Heart left ventricle (tissue), 16 donors: ENCODE results near the gene RABEP1. TPM values are rescaled to one million over a fixed set of nuclear protein-coding genes. Genes with fewer than 3 reads are reported as not detected.

ENCODE experiments used
- ATAC-seq, 4 donors: fragments of 200-7000 bp; cut with Tn5 transposase; one replicate each; pipeline ENCODE4 v1.9.1; 2020 to 2022; ENCODE audit warnings: moderate library complexity in 4 of 4, mild to moderate bottlenecking in 3 of 4, moderate number of reproducible peaks in 1 of 4
- DNase-seq, 5 donors: peaks; one replicate each; pipeline ENCODE4 v3.0.0-alpha.2; 2020
- H3K27ac ChIP-seq, 12 donors: fragments of 200-600 bp; sonication (generic) in 4 of 12; one replicate each; pipeline versions ENCODE4 v1.5.0 to v1.8.0; 2016 to 2022; ENCODE audit warnings: mild to moderate bottlenecking in 2 of 12
- H3K27me3 ChIP-seq, 9 donors: fragments of 200-600 bp; sonication (generic) in 2 of 9; one replicate each; pipeline versions ENCODE4 v1.5.1 to v1.8.0; 2016 to 2022; ENCODE audit warnings: mild to moderate bottlenecking in 3 of 9
- H3K36me3 ChIP-seq, 9 donors: fragments of 200-600 bp; sonication (generic) in 2 of 9; one replicate each; pipeline versions ENCODE4 v1.5.0 to v1.8.0; 2018 to 2022; ENCODE audit warnings: mild to moderate bottlenecking in 2 of 9
- H3K4me1 ChIP-seq, 12 donors: fragments of 200-600 bp; sonication (generic) in 4 of 12; one replicate each; pipeline versions ENCODE4 v1.5.0 to v1.8.0; 2016 to 2022; ENCODE audit warnings: mild to moderate bottlenecking in 3 of 12
- H3K4me3 ChIP-seq, 12 donors: fragments of 200-600 bp; sonication (generic) in 4 of 12; one replicate each; pipeline versions ENCODE4 v1.5.0 to v1.8.0; 2017 to 2022; ENCODE audit warnings: mild to moderate bottlenecking in 9 of 12, moderate library complexity in 4 of 12
- H3K9me3 ChIP-seq, 12 donors: fragments of 200-600 bp; sonication (generic) in 4 of 12; one replicate each; pipeline versions ENCODE4 v1.5.0 to v1.8.0; 2016 to 2022; ENCODE audit warnings: mild to moderate bottlenecking in 1 of 12
- POLR2A ChIP-seq, 2 donors: fragments of 450-650 bp; IDR thresholded peaks; one replicate each; pipeline ENCODE4 v1.6.1; 2017; ENCODE audit warnings: antibody characterized with exemption in 2 of 2, mild to moderate bottlenecking in 2 of 2, moderate library complexity in 2 of 2
- WGBS, 4 donors: extraction: QIAGEN DNeasy Blood & Tissue Kit in 2 of 4; methylation state at CpG; one replicate each; pipeline versions ENCODE4 v1.1.5 to v1.1.7; 2013 to 2018; 5-methylcytosine and 5-hydroxymethylcytosine counted together
- intact Hi-C, 10 donors: fragments of 100-400 bp; cut with DNase I; formaldehyde crosslinking; loops; one replicate each; pipeline versions ENCODE4 v1.11.1 to v1.14.2; 2022
- polyA plus RNA-seq, 2 donors: library from polyadenylated mRNA; stranded (reverse); fragments of 200-250 nt; gene quantifications; one replicate each; pipeline ENCODE4 v1.2.3, GENCODE V29; 2013
- total RNA-seq, 9 donors: library from RNA; depleted of rRNA in 2 of 9; stranded (reverse); fragments of >200 nt in 2 of 9; fragmentation: NEBNext Ultra II Directional in 3 of 9; extraction: Animal tissue kit (Norgen Biotek cat#: 25700) in 3 of 9; gene quantifications; one replicate each; pipeline versions ENCODE4 v1.1.0 to v1.2.4, GENCODE V29; 2016 to 2023
- TF ChIP-seq, protein P1 (sequence below), 12 donors: fragments of 200-600 bp; sonication (generic) in 4 of 12; IDR thresholded peaks; one replicate each; pipeline versions ENCODE4 v1.5.0 to v1.8.0; 2018 to 2022; ENCODE audit warnings: antibody characterized with exemption in 12 of 12, mild to moderate bottlenecking in 5 of 12
- donor health status: ischemic (EF 13 %, LVEDD 7.1; RV severe dilation, severe dysfunction).
- donor health status: healthy with polysubstance abuse.
- donor health status: DM: no; HTN: yes; CAD: no.
- donor health status: DM: no; HTN: no; CAD: no.
- donor health status: ischemic (EF 25% LVEDD 6.9; RV normal size, moderate dysfunction).
- donor health status: ischemic (EF 25% LVEDD 5.7; RV mildly dilated, moderate dysfunction).
- donor health status: healthy.
- donor health status: DM: yes; HTN: yes; CAD: no.
- donor health status: ischemic (EF 35%, LVEDD 5.7; RV mildly dilated, moderate dysfunction).
- donor health status: nonischemic (EF 11% LVEDD 7.7; RV severe dilation, severe dysfunction).
- donor health status: DM: yes; HTN: yes; CAD: no.
- donor health status: PGD.
- donor health status: ischemic (EF 29% LVEDD 5.4; RV normal size, mild dysfunction).
- donor health status: nonischemic (EF 23%, LVEDD 6.1; RV moderate dilation, normal function).

Gene RABEP1
- total and polyA plus RNA-seq, 11 donors: 23.5 to 70.4 (median 52.0) TPM

DNA sequence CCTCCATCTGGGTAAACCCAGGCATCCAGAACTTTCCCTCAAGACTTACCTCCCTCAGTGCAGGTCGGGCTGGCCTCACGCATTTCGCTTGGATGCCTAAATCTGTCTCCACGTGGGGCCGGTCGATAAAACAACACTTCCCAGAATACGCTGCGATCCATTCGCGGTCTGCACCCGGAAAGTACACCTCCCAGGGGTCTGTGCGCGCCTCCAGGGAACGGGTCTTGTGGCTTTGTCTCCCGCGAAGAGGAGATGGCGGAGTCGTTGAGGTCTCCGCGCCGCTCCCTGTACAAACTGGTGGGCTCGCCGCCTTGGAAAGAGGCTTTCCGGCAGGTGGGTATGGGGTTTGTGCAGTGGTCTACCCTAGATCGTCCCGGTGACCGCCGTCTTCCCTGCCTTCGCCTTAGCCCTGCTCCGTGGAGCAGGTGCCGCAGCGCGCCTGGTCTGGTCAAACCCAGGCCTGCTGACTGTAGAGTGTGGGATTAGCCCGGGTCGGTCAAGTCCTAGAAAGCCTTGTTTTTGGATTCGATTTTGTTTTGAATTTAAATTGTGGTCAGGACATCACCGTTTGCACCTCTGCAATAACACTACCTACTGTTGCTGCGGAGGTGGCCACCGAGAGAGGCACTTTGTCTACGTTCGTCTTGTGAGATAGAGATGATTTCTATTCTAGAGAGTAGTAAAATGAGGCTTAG lies 138.0 kb downstream of the RABEP1 start, which contains the start of gene RPAIN:
RPAIN (plus strand) TSS at position 224 of the 695 bp plus-strand sequence; CDS start at position 253, 29 bp downstream.
- TF ChIP-seq POLR2A (IDR thresholded peaks at IDR 0.05): peak in 1 of 2 donors; percentile 45
- TF ChIP-seq, protein P1, sequence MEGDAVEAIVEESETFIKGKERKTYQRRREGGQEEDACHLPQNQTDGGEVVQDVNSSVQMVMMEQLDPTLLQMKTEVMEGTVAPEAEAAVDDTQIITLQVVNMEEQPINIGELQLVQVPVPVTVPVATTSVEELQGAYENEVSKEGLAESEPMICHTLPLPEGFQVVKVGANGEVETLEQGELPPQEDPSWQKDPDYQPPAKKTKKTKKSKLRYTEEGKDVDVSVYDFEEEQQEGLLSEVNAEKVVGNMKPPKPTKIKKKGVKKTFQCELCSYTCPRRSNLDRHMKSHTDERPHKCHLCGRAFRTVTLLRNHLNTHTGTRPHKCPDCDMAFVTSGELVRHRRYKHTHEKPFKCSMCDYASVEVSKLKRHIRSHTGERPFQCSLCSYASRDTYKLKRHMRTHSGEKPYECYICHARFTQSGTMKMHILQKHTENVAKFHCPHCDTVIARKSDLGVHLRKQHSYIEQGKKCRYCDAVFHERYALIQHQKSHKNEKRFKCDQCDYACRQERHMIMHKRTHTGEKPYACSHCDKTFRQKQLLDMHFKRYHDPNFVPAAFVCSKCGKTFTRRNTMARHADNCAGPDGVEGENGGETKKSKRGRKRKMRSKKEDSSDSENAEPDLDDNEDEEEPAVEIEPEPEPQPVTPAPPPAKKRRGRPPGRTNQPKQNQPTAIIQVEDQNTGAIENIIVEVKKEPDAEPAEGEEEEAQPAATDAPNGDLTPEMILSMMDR (IDR thresholded peaks at IDR 0.05): no peak
- H3K36me3 ChIP-seq: peaks cover 0 to 68% (median 58%) of the 10 kb centered on the region in 9 donors
- H3K9me3 ChIP-seq: no peaks in the 10 kb centered on the region
- ATAC-seq (peak; percentile 91 to 94 (median 92)), DNase-seq (peak; percentile 88 to 94 (median 91))
- 0 to 1% (median 0%) methylated on average over 24 to 41 of the region's 41 CpGs for WGBS, 4 donors
- intact Hi-C loops: loop anchor here in 1 of 10 donors (2.0 kb wide), 1 partner anchor 19 kb away; the partner anchor contains the start of gene C1QBP
- H3K27me3 ChIP-seq: no peaks in the 10 kb centered on the region
- H3K27ac ChIP-seq: peak within 1 kb of the TSS; percentile 56 to 87 (median 82)
- peak within 1 kb of the TSS; percentile 63 to 94 (median 78) for H3K4me3 ChIP-seq
- H3K4me1 ChIP-seq: peaks cover 5 to 39% (median 28%) of the 10 kb centered on the region in 12 donors

DNA sequence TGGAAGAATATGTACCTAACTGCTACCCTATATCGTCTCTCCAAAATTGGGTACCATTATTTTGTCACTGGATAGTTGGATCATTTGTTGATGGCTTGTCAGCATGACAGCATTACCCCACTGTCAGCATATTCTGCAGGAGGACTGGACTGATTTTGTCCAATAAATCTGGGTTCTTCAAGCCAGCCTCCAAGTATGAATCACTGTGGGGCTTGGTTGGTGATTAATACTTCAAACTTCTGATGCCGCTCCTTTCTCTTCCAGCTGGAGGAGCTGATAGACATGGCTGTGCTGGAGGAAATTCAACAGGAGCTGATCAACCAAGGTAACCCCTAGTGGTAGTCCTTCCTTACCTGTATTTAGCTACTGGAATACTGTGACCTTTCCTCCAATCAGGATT lies 140.4 kb downstream of the RABEP1 start:
- H3K4me1 ChIP-seq: peaks cover 5 to 32% (median 20%) of the 10 kb centered on the region in 12 donors
- no peaks in the 10 kb centered on the region for H3K9me3 ChIP-seq
- peaks cover 0 to 68% (median 62%) of the 10 kb centered on the region in 9 donors for H3K36me3 ChIP-seq
- ATAC-seq (no peak), DNase-seq (no peak)
- H3K4me3 ChIP-seq: no peak overlapping the region
- intact Hi-C loops: no loop called here
- H3K27ac ChIP-seq: no peak overlapping the region
- H3K27me3 ChIP-seq: no peaks in the 10 kb centered on the region
- TF ChIP-seq, protein P1 (IDR thresholded peaks at IDR 0.05): no peak
- no peak for TF ChIP-seq POLR2A (IDR thresholded peaks at IDR 0.05)
- WGBS, 4 donors: 93 to 100% (median 95%) methylated on average over 2 of the region's 2 CpGs

DNA sequence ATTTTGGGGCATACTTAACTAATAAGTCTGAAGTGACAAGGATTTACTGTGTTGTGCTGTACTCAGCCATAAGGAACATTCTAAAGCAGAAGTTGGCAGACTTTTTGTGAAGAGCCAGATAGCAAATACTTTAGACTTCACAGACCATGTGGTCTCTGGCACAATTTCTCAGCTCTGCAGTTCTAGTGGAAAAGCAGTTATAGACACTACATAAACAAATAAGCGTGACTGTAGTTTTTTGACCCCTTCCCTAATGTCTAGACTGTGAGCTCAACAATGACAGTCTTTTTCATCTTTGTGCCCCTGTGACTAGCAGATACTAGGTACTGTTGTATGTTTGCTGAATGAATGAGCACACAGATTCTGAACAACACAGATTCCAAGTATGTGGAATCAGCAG lies 142.8 kb downstream of the RABEP1 start:
- ATAC-seq: no peak
- no peaks in the 10 kb centered on the region for H3K27me3 ChIP-seq
- no peak overlapping the region for H3K27ac ChIP-seq

DNA sequence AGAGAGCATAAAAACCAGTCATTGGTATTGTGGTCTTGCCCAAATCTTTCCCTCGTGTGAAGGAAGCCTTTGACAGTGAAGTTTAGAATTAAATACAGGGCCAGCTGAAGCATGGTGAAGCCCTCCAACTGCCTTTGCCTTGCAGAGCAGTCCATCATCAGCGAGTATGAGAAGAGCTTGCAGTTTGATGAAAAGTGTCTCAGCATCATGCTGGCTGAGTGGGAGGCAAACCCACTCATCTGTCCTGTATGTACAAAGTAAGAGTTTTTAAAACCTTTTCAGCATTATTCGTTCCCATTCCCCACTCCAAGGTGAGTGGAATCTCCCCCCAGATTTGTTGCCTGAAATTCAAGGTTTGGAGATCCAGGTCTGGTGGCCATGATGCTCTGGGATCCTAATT lies 143.7 kb downstream of the RABEP1 start:
- WGBS, 4 donors: 75 to 94% (median 80%) methylated on average over 3 of the region's 3 CpGs
- Histone ChIP-seq H3K9me3 (no peaks in the 10 kb centered on the region), H3K4me3 (no peak overlapping the region), H3K4me1 (peaks cover 0 to 15% (median 7%) of the 10 kb centered on the region in 12 donors), H3K27ac (no peak overlapping the region), H3K36me3 (peaks cover 0 to 98% (median 94%) of the 10 kb centered on the region in 9 donors), H3K27me3 (no peaks in the 10 kb centered on the region)
- no peak for TF ChIP-seq POLR2A (IDR thresholded peaks at IDR 0.05)
- TF ChIP-seq, protein P1 (IDR thresholded peaks at IDR 0.05): no peak
- no peak for ATAC-seq
- DNase-seq: no peak
- intact Hi-C loops: no loop called here

More for the DNA sequence above, 142.8 kb downstream of the RABEP1 start:
- Histone ChIP-seq H3K4me1 (peaks cover 0 to 20% (median 11%) of the 10 kb centered on the region in 12 donors), H3K36me3 (peaks cover 0 to 88% (median 85%) of the 10 kb centered on the region in 9 donors), H3K4me3 (no peak overlapping the region), H3K9me3 (no peaks in the 10 kb centered on the region)
- DNase-seq: no peak
- TF ChIP-seq POLR2A (IDR thresholded peaks at IDR 0.05): no peak
- TF ChIP-seq, protein P1 (IDR thresholded peaks at IDR 0.05): no peak
- intact Hi-C loops: no loop called here
- WGBS, 4 donors: 81 to 92% (median 89%) methylated on average over 1 of the region's 1 CpG
